Upper lobe of right lung (tissue), 1 donor: ENCODE measurements around the gene SLC6A3. TPM values are rescaled to one million over a fixed set of nuclear protein-coding genes. Genes with fewer than 3 reads are reported as not detected.

Experiments used
- ATAC-seq: fragments of 200-7000 bp; cut with Tn5 transposase; one replicate; pipeline ENCODE4 v1.9.1; 2020; ENCODE audit warnings: mild to moderate bottlenecking, moderate library complexity
- DNase-seq: peaks from one replicate; pipeline ENCODE4 v3.0.0-alpha.2; 2020
- H3K27ac ChIP-seq: fragments of 200-600 bp; one replicate; pipeline ENCODE4 v1.8.0; 2022
- H3K27me3 ChIP-seq: fragments of 200-600 bp; one replicate; pipeline ENCODE4 v1.8.0; 2022; ENCODE audit warnings: mild to moderate bottlenecking
- H3K36me3 ChIP-seq: fragments of 200-600 bp; one replicate; pipeline ENCODE4 v1.8.0; 2022
- H3K4me1 ChIP-seq: fragments of 200-600 bp; one replicate; pipeline ENCODE4 v1.8.0; 2022
- H3K4me3 ChIP-seq: fragments of 200-600 bp; one replicate; pipeline ENCODE4 v1.8.0; 2022; ENCODE audit warnings: mild to moderate bottlenecking
- H3K9me3 ChIP-seq: fragments of 200-600 bp; one replicate; pipeline ENCODE4 v1.8.0; 2022
- CTCF ChIP-seq: fragments of 200-600 bp; IDR thresholded peaks from one replicate; pipeline ENCODE4 v1.8.0; 2022; ENCODE audit warnings: antibody characterized with exemption
- intact Hi-C: fragments of 100-400 bp; cut with DNase I; formaldehyde crosslinking; loops from one replicate; pipeline ENCODE4 v1.11.0; 2022
- long read RNA-seq: library from polyadenylated mRNA; unstranded; transcript quantifications from one replicate; pipeline ENCODE4 v2.0.0, GENCODE V29; 2021
- total RNA-seq: library from RNA; stranded (reverse); fragmentation: NEBNext Ultra II Directional; extraction: Animal tissue kit (Norgen Biotek cat#: 25700); gene quantifications from one replicate; pipeline ENCODE4 v1.2.1, GENCODE V29; 2021
- donor health status: DM: no; HTN: yes; CAD: no; lungs with severe emphysema.

SLC6A3 gene
- total RNA-seq = 0.52 TPM
- long read RNA-seq, partial matches to known transcripts = 0 of 1 reads
- long read RNA-seq, other reads (novel, unspliced or antisense) = 1 of 1 reads

GRCh38 chr5:1445313-1445688 is at the start of gene SLC6A3:
Gene SLC6A3 (minus strand): TSS chr5:1445440. CDS start chr5:1443197, 2,243 bp downstream.
- Histone ChIP-seq H3K9me3 (no peaks in the 10 kb centered on the region), H3K36me3 (no peaks in the 10 kb centered on the region), H3K4me3 (no peak within 1 kb of the TSS), H3K27ac (no peak within 1 kb of the TSS), H3K27me3 (peaks cover 65% of the 10 kb centered on the region), H3K4me1 (peaks cover 9% of the 10 kb centered on the region)
- peak; percentile 15 for ATAC-seq
- intact Hi-C loops = no loop called here
- DNase-seq = peak; percentile 65
- no peak for TF ChIP-seq CTCF

GRCh38 chr5:1493941-1494340 is 48.7 kb upstream of the SLC6A3 start:
- Histone ChIP-seq H3K4me1 (peaks cover 7% of the 10 kb centered on the region), H3K9me3 (no peaks in the 10 kb centered on the region), H3K27me3 (no peaks in the 10 kb centered on the region), H3K36me3 (peaks cover 67% of the 10 kb centered on the region), H3K27ac (no peak overlapping the region), H3K4me3 (no peak overlapping the region)
- ATAC-seq (no peak), DNase-seq (no peak)
- TF ChIP-seq CTCF = no peak
- intact Hi-C loops = no loop called here

GRCh38 chr5:1493413-1493812 is 48.2 kb upstream of the SLC6A3 start:
- H3K9me3 ChIP-seq = no peaks in the 10 kb centered on the region
- no peak overlapping the region for H3K27ac ChIP-seq
- intact Hi-C loops = no loop called here
- H3K27me3 ChIP-seq = no peaks in the 10 kb centered on the region
- peaks cover 67% of the 10 kb centered on the region for H3K36me3 ChIP-seq
- TF ChIP-seq CTCF = no peak
- H3K4me1 ChIP-seq = peaks cover 9% of the 10 kb centered on the region
- no peak for ATAC-seq
- DNase-seq = no peak
- H3K4me3 ChIP-seq = no peak overlapping the region

- Histone ChIP-seq H3K9me3 (no peaks in the 10 kb centered on the region), H3K36me3 (peaks cover 73% of the 10 kb centered on the region), H3K27me3 (no peaks in the 10 kb centered on the region), H3K27ac (no peak overlapping the region), H3K4me1 (peaks cover 9% of the 10 kb centered on the region), H3K4me3 (no peak overlapping the region)
- no peak for TF ChIP-seq CTCF
- intact Hi-C loops = no loop called here
- DNase-seq (no peak), ATAC-seq (no peak)
Observed at GRCh38 chr5:1492757-1493156, 47.5 kb upstream of the SLC6A3 start.

- Histone ChIP-seq H3K9me3 (no peaks in the 10 kb centered on the region), H3K27me3 (no peaks in the 10 kb centered on the region), H3K36me3 (peaks cover 92% of the 10 kb centered on the region), H3K4me1 (peaks cover 3% of the 10 kb centered on the region), H3K4me3 (no peak overlapping the region), H3K27ac (no peak overlapping the region)
- TF ChIP-seq CTCF = no peak
- intact Hi-C loops = no loop called here
- no peak for ATAC-seq
- no peak for DNase-seq
Observed at GRCh38 chr5:1490376-1490775, 45.1 kb upstream of the SLC6A3 start.

- Histone ChIP-seq H3K36me3 (peaks cover 97% of the 10 kb centered on the region), H3K27ac (no peak overlapping the region), H3K4me1 (peaks cover 3% of the 10 kb centered on the region), H3K27me3 (no peaks in the 10 kb centered on the region), H3K9me3 (no peaks in the 10 kb centered on the region), H3K4me3 (no peak overlapping the region)
- DNase-seq = no peak
- no peak for ATAC-seq
- intact Hi-C loops = loop anchor here (10.0 kb wide), 1 partner anchor 125 kb away; no protein-coding TSS in a partner anchor
- no peak for TF ChIP-seq CTCF
Observed at GRCh38 chr5:1489754-1490153, 44.5 kb upstream of the SLC6A3 start.
